GM12874 (cell line): ENCODE results near the gene C19orf47.

Experiments
- TF ChIP-seq, protein P1 (sequence below): IDR thresholded peaks from 2 replicates; pipeline ENCODE4 v1.5.1; 2011; ENCODE audit warnings: low read depth, mild to moderate bottlenecking, control low read depth, low read length, moderate library complexity; ENCODE audit not compliant: insufficient read depth

C19orf47 gene

GRCh38 chr19:40392123-40392522 lies 43.9 kb upstream of the C19orf47 start:
- TF ChIP-seq, protein P1, sequence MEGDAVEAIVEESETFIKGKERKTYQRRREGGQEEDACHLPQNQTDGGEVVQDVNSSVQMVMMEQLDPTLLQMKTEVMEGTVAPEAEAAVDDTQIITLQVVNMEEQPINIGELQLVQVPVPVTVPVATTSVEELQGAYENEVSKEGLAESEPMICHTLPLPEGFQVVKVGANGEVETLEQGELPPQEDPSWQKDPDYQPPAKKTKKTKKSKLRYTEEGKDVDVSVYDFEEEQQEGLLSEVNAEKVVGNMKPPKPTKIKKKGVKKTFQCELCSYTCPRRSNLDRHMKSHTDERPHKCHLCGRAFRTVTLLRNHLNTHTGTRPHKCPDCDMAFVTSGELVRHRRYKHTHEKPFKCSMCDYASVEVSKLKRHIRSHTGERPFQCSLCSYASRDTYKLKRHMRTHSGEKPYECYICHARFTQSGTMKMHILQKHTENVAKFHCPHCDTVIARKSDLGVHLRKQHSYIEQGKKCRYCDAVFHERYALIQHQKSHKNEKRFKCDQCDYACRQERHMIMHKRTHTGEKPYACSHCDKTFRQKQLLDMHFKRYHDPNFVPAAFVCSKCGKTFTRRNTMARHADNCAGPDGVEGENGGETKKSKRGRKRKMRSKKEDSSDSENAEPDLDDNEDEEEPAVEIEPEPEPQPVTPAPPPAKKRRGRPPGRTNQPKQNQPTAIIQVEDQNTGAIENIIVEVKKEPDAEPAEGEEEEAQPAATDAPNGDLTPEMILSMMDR: no peak

DNA sequence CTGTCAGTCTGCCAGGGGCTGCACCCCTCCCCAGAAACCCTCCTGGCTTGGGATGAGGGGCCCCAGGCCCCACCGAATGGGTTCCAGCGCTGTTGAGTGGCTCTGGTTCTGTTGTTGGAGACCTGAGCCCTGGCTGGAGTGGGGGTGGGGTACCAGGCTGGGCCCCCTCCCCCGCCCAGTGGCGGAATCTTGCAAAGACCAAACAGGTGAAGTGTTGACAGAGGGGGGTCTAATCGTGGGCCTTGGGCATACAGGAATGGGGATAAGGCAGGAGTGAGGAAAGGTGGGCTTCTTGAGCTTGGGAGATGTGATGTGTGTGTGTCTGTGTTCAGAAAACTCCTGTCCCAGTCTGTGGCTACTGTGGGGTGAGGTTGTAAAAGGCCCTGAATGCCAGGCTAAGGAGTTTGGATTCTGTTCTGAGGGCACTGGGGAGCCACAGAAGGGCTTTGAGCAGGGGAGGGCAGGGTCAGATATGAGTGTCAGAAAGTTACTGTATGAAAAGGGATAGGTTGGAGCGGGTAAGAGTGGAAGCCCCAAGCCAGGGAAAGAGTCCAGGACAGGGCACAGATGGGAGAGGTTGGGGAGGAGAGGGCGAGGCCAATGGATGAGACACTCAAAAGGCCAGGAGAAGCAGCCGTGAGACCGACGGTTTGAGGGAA lies 42.0 kb upstream of the C19orf47 start, which contains the start of gene HIPK4:
Gene HIPK4 (minus strand): TSS at position 98 of the 659 bp plus-strand sequence. CDS start 279 bp downstream, outside the sequence.
- TF ChIP-seq, protein P1: no peak

- TF ChIP-seq, protein P1: no peak
These were observed 41.3 kb upstream of the C19orf47 start for GRCh38 chr19:40389404-40390083.

DNA sequence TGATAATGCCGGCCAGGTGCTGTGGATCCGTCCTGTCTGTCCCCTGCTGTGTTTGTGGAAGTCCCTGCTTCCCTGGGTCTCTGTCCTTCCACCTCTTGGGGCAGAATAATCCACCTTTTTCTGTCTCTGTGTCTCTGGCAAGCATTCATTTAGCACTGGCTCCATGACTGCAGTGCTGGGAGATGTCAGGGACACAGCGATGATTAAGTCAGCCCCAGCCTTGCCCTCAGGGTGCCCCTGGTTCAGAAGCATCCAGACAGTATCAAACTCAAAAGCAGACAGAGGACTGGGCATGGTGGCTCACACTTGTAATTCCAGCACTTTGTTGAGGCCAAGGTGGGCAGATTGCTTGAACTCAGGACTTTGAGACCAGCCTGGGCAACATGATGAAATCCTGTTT lies 40.3 kb upstream of the C19orf47 start:
- TF ChIP-seq, protein P1: no peak

- TF ChIP-seq, protein P1: no peak
These were observed 39.0 kb upstream of the C19orf47 start for GRCh38 chr19:40387155-40387554.

GRCh38 chr19:40383668-40384248 lies 35.6 kb upstream of the C19orf47 start:
- TF ChIP-seq, protein P1: no peak

DNA sequence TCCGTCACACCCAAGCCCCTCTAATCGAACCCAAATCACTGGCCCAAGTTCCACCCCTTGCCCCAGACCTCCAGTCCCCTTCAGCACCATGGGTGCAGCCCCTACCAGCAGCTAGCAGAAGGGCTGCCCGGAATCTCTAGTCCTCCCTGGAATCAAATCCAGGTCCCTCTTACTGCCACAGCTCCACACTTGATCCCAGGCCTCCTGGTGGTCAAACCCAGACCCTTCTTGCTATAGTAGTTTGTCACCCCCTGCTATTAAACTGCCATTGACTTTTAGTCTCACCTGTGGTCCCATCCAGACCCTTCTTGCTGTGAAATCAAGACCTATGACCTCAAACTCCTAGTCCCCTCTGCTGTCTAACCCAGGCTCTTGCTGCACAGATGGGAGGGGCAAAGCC lies 33.1 kb upstream of the C19orf47 start:
- TF ChIP-seq, protein P1: no peak
